SK-N-SH (cell line): ENCODE measurements around the gene INPP5B. TPM values are rescaled to one million over a fixed set of nuclear protein-coding genes. Genes with fewer than 3 reads are reported as not detected.

ENCODE experiments used
- CTCF ChIA-PET: fragments of 300-600, 350-600 bp; formaldehyde crosslinking; extraction: SDS; loops from one replicate; lab custom pipeline; 2021; lab: Yijun Ruan, JAX
- POLR2A ChIA-PET: fragments of 350-600 bp; sonication (Branson Sonifier 250); formaldehyde crosslinking; extraction: SDS; loops from one replicate; lab custom pipeline; 2020; ENCODE audit warnings: antibody characterized with exemption, inconsistent platforms; lab: Yijun Ruan, JAX
- DNase-seq: peaks from one replicate; pipeline ENCODE4 v3.0.0; 2012
- H2AFZ ChIP-seq: fragments of 200-600 bp; sonication (generic); 2 replicates; pipeline ENCODE4 v1.8.1; 2016; ENCODE audit warnings: antibody characterized with exemption, mild to moderate bottlenecking, low read depth
- H3F3A ChIP-seq: fragments of 200-600 bp; sonication (generic); replicated peaks from 2 replicates; pipeline ENCODE3; 2016; ENCODE audit warnings: antibody characterized with exemption, mild to moderate bottlenecking; ENCODE audit not compliant: insufficient read depth
- H3K27ac ChIP-seq, 2 experiments: fragments of 200-500 bp in 1 of 2; fragments of 200-600 bp in 1 of 2; sonication (Bioruptor generic) in 1 of 2; sonication (generic), shearing (Covaris generic) in 1 of 2; 2 replicates each; pipeline versions ENCODE4 v1.5.1 to v1.6.1; 2014 to 2016; ENCODE audit warnings: low read depth in 2 of 2, inconsistent platforms in 1 of 2, low read length in 1 of 2, mild to moderate bottlenecking in 1 of 2, mixed read lengths in 1 of 2
- H3K27me3 ChIP-seq: fragments of 200-600 bp; sonication (generic), shearing (Covaris generic); 2 replicates; pipeline ENCODE4 v1.6.1; 2016; ENCODE audit warnings: mixed run types; ENCODE audit not compliant: insufficient read depth
- H3K36me3 ChIP-seq, 2 experiments: fragments of 200-500 bp in 1 of 2; fragments of 200-600 bp in 1 of 2; sonication (Bioruptor generic) in 1 of 2; sonication (generic) in 1 of 2; replicated peaks in 1 of 2; 2 replicates each; pipeline versions ENCODE3 to v1.5.1; 2014 to 2016; ENCODE audit warnings: low read length in 1 of 2, mild to moderate bottlenecking in 1 of 2; ENCODE audit not compliant: insufficient read depth in 2 of 2, control insufficient read depth in 1 of 2
- H3K4me1 ChIP-seq, 2 experiments: fragments of 200-500 bp in 1 of 2; fragments of 200-600 bp in 1 of 2; sonication (Bioruptor generic) in 1 of 2; sonication (generic), shearing (Covaris generic) in 1 of 2; 2 replicates each; pipeline versions ENCODE4 v1.5.1 to v1.6.1; 2014 to 2016; ENCODE audit warnings: low read depth in 1 of 2, low read length in 1 of 2, mixed run types in 1 of 2; ENCODE audit not compliant: insufficient read depth in 2 of 2, control insufficient read depth in 1 of 2
- H3K4me2 ChIP-seq: fragments of 200-600 bp; sonication (generic), shearing (Covaris generic); 2 replicates; pipeline ENCODE4 v1.6.1; 2017; ENCODE audit warnings: mixed run types
- H3K4me3 ChIP-seq, 2 experiments: fragments of 200-500 bp in 1 of 2; fragments of 200-600 bp in 1 of 2; sonication (Bioruptor generic) in 1 of 2; sonication (generic), shearing (Covaris generic) in 1 of 2; 2 replicates each; pipeline versions ENCODE4 v1.5.1 to v1.8.1; 2014 to 2016; ENCODE audit warnings: low read depth in 2 of 2, inconsistent platforms in 1 of 2, low read length in 1 of 2, mild to moderate bottlenecking in 1 of 2, mixed read lengths in 1 of 2, moderate library complexity in 1 of 2
- H3K79me2 ChIP-seq: fragments of 200-600 bp; sonication (generic); 2 replicates; pipeline ENCODE4 v1.8.1; 2017; ENCODE audit warnings: mild to moderate bottlenecking; ENCODE audit not compliant: insufficient read depth
- H3K9ac ChIP-seq: fragments of 200-600 bp; sonication (generic); 2 replicates; pipeline ENCODE4 v1.6.1; 2017; ENCODE audit warnings: mixed run types
- H3K9me2 ChIP-seq: fragments of 200-600 bp; sonication (generic); 2 replicates; pipeline ENCODE4 v1.6.1; 2017; ENCODE audit warnings: mixed run types
- H3K9me3 ChIP-seq: fragments of 200-600 bp; sonication (generic); 2 replicates; pipeline ENCODE4 v1.6.1; 2017; ENCODE audit warnings: mixed run types, mild to moderate bottlenecking, moderate library complexity
- H4K20me1 ChIP-seq: fragments of 200-600 bp; sonication (generic); 2 replicates; pipeline ENCODE4 v1.6.1; 2017; ENCODE audit warnings: mild to moderate bottlenecking, mixed run types; ENCODE audit not compliant: insufficient read depth
- CHD2 ChIP-seq: fragments of 150-350 bp; IDR thresholded peaks from 2 replicates; pipeline ENCODE4 v1.6.1; 2018; ENCODE audit warnings: low read length; ENCODE audit not compliant: partially characterized antibody
- ELF1 ChIP-seq: IDR thresholded peaks from 2 replicates; pipeline ENCODE4 v1.4.0; 2012
- FOSL2 ChIP-seq: IDR thresholded peaks from 2 replicates; pipeline ENCODE4 v1.4.0; 2012; ENCODE audit warnings: low read depth, mild to moderate bottlenecking, moderate library complexity, borderline replicate concordance
- FOXM1 ChIP-seq: IDR thresholded peaks from 2 replicates; pipeline ENCODE4 v1.4.0; 2012; ENCODE audit warnings: low read depth, mild to moderate bottlenecking
- GABPA ChIP-seq: IDR thresholded peaks from 2 replicates; pipeline ENCODE4 v1.4.0; 2012; ENCODE audit warnings: low read depth, mild to moderate bottlenecking
- JUND ChIP-seq: IDR thresholded peaks from 2 replicates; pipeline ENCODE4 v1.4.0; 2012
- MEF2A ChIP-seq: IDR thresholded peaks from 2 replicates; pipeline ENCODE4 v1.4.0; 2012; ENCODE audit warnings: low read depth, borderline replicate concordance
- MXI1 ChIP-seq: IDR thresholded peaks from 2 replicates; pipeline ENCODE4 v1.6.1; 2012; ENCODE audit warnings: mild to moderate bottlenecking, low read depth, low read length, improper control_type of control experiment
- POLR2AphosphoS5 ChIP-seq: IDR thresholded peaks from 2 replicates; pipeline ENCODE4 v1.6.1; 2012; ENCODE audit warnings: low read depth, low read length
- RAD21 ChIP-seq: IDR thresholded peaks from 2 replicates; pipeline ENCODE4 v1.6.1; 2012; ENCODE audit warnings: mild to moderate bottlenecking, low read length
- RCOR1 ChIP-seq: fragments of 150-350 bp; IDR thresholded peaks from 2 replicates; pipeline ENCODE4 v1.6.1; 2017; ENCODE audit warnings: antibody characterized with exemption, low read length
- SMC3 ChIP-seq: IDR thresholded peaks from 2 replicates; pipeline ENCODE4 v1.6.1; 2012; ENCODE audit warnings: low read depth, low read length, improper control_type of control experiment
- TEAD4 ChIP-seq: IDR thresholded peaks from 2 replicates; pipeline ENCODE4 v1.4.0; 2012; ENCODE audit warnings: mild to moderate bottlenecking, borderline replicate concordance; ENCODE audit not compliant: insufficient read depth
- WGBS: methylation state at CpG from one replicate; pipeline ENCODE4 v1.1.6; 2017; ENCODE audit warnings: low lambda C conversion rate; 5-methylcytosine and 5-hydroxymethylcytosine counted together
- polyA plus RNA-seq, 3 experiments: library from polyadenylated mRNA; depleted of rRNA; stranded (reverse); fragments of >200 nt; gene quantifications; 2 replicates each; pipeline ENCODE4 v1.2.3, GENCODE V29; 2012
- TF ChIP-seq, protein P1 (sequence below): fragments of 150-350 bp; IDR thresholded peaks from 2 replicates; pipeline ENCODE4 v1.6.1; 2016; ENCODE audit warnings: mild to moderate bottlenecking, low read depth, low read length
- TF ChIP-seq, protein P2 (sequence below): IDR thresholded peaks from 2 replicates; pipeline ENCODE4 v1.6.1; 2012; ENCODE audit warnings: mild to moderate bottlenecking, low read depth, low read length, moderate library complexity
- TF ChIP-seq, protein P3 (sequence below): fragments of 150-350 bp; IDR thresholded peaks from 2 replicates; pipeline ENCODE4 v1.6.1; 2017; ENCODE audit warnings: antibody characterized with exemption, low read length, low read depth, borderline replicate concordance
- TF ChIP-seq, protein P4 (sequence below): IDR thresholded peaks from 2 replicates; pipeline ENCODE4; 2012
- TF ChIP-seq, protein P5 (sequence below): fragments of 200-600 bp; sonication (generic); IDR thresholded peaks from 2 replicates; pipeline ENCODE4 v1.6.1; 2017; ENCODE audit warnings: antibody characterized with exemption, mild to moderate bottlenecking, moderate library complexity
- TF ChIP-seq, protein P6 (sequence below): IDR thresholded peaks from 2 replicates; pipeline ENCODE4 v1.4.0; 2012; ENCODE audit warnings: low read depth

The INPP5B gene
- polyA plus RNA-seq, 1 of the 3 experiments (the other 2 are of a cell fraction), result 10.5 TPM

DNA sequence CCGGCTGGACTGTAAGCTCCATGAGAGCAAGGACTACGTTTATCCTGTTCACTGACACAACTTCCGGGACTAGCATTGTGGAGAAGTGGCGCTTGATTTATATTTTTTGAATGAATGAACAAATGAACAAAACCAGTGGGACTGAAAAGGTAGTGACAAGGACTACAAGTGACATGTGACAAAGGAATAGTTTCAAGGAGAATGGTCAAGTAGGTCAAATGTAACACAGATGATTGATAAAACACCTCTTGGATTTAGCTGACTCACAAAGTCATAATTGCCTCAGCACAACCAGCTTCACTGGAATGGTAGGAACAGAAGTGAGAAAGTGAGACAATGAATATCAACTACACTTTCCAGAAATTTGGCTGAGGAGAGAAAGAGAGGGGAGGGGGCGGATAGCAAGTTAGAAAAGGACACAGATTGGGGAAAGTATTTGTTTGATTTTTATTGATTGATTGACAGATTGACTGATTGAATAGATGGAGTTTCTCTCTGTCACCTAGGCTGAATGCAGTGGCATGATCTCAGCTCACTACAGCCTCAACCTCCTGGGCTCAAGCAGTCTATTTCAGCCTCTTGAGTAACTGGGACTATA lies 101.7 kb downstream of the INPP5B start:
- no peak for TF ChIP-seq SMC3
- TF ChIP-seq, protein P1, sequence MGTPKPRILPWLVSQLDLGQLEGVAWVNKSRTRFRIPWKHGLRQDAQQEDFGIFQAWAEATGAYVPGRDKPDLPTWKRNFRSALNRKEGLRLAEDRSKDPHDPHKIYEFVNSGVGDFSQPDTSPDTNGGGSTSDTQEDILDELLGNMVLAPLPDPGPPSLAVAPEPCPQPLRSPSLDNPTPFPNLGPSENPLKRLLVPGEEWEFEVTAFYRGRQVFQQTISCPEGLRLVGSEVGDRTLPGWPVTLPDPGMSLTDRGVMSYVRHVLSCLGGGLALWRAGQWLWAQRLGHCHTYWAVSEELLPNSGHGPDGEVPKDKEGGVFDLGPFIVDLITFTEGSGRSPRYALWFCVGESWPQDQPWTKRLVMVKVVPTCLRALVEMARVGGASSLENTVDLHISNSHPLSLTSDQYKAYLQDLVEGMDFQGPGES, result no peak
- TF ChIP-seq POLR2AphosphoS5, result no peak
- TF ChIP-seq MXI1, result no peak
- TF ChIP-seq RAD21, result no peak
- TF ChIP-seq, protein P2, sequence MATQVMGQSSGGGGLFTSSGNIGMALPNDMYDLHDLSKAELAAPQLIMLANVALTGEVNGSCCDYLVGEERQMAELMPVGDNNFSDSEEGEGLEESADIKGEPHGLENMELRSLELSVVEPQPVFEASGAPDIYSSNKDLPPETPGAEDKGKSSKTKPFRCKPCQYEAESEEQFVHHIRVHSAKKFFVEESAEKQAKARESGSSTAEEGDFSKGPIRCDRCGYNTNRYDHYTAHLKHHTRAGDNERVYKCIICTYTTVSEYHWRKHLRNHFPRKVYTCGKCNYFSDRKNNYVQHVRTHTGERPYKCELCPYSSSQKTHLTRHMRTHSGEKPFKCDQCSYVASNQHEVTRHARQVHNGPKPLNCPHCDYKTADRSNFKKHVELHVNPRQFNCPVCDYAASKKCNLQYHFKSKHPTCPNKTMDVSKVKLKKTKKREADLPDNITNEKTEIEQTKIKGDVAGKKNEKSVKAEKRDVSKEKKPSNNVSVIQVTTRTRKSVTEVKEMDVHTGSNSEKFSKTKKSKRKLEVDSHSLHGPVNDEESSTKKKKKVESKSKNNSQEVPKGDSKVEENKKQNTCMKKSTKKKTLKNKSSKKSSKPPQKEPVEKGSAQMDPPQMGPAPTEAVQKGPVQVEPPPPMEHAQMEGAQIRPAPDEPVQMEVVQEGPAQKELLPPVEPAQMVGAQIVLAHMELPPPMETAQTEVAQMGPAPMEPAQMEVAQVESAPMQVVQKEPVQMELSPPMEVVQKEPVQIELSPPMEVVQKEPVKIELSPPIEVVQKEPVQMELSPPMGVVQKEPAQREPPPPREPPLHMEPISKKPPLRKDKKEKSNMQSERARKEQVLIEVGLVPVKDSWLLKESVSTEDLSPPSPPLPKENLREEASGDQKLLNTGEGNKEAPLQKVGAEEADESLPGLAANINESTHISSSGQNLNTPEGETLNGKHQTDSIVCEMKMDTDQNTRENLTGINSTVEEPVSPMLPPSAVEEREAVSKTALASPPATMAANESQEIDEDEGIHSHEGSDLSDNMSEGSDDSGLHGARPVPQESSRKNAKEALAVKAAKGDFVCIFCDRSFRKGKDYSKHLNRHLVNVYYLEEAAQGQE, result no peak
- TF ChIP-seq GABPA, result no peak
- no peak for TF ChIP-seq FOSL2
- no peak for TF ChIP-seq JUND
- TF ChIP-seq, protein P3, sequence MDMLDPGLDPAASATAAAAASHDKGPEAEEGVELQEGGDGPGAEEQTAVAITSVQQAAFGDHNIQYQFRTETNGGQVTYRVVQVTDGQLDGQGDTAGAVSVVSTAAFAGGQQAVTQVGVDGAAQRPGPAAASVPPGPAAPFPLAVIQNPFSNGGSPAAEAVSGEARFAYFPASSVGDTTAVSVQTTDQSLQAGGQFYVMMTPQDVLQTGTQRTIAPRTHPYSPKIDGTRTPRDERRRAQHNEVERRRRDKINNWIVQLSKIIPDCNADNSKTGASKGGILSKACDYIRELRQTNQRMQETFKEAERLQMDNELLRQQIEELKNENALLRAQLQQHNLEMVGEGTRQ, result no peak
- TF ChIP-seq, protein P4, sequence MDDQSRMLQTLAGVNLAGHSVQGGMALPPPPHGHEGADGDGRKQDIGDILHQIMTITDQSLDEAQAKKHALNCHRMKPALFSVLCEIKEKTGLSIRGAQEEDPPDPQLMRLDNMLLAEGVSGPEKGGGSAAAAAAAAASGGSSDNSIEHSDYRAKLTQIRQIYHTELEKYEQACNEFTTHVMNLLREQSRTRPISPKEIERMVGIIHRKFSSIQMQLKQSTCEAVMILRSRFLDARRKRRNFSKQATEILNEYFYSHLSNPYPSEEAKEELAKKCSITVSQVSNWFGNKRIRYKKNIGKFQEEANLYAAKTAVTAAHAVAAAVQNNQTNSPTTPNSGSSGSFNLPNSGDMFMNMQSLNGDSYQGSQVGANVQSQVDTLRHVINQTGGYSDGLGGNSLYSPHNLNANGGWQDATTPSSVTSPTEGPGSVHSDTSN, result no peak
- TF ChIP-seq, protein P5, sequence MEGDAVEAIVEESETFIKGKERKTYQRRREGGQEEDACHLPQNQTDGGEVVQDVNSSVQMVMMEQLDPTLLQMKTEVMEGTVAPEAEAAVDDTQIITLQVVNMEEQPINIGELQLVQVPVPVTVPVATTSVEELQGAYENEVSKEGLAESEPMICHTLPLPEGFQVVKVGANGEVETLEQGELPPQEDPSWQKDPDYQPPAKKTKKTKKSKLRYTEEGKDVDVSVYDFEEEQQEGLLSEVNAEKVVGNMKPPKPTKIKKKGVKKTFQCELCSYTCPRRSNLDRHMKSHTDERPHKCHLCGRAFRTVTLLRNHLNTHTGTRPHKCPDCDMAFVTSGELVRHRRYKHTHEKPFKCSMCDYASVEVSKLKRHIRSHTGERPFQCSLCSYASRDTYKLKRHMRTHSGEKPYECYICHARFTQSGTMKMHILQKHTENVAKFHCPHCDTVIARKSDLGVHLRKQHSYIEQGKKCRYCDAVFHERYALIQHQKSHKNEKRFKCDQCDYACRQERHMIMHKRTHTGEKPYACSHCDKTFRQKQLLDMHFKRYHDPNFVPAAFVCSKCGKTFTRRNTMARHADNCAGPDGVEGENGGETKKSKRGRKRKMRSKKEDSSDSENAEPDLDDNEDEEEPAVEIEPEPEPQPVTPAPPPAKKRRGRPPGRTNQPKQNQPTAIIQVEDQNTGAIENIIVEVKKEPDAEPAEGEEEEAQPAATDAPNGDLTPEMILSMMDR, result no peak
- TF ChIP-seq CHD2, result no peak
- TF ChIP-seq RCOR1, result no peak
- no peak for TF ChIP-seq FOXM1
- TF ChIP-seq ELF1, result no peak
- TF ChIP-seq TEAD4, result no peak
- TF ChIP-seq MEF2A, result no peak
- TF ChIP-seq, protein P6, sequence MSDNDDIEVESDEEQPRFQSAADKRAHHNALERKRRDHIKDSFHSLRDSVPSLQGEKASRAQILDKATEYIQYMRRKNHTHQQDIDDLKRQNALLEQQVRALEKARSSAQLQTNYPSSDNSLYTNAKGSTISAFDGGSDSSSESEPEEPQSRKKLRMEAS, result no peak
- no peak overlapping the region for H3K27ac ChIP-seq
- CTCF ChIA-PET, result interaction anchor here (0.9 to 1.5 kb wide), 4 partner anchors 10 to 24 kb away, joined by 3 to 4 read pairs (median 3); no protein-coding TSS in a partner anchor
- H4K20me1 ChIP-seq, result peaks cover 37% of the 10 kb centered on the region
- no peaks in the 10 kb centered on the region for H3K9me2 ChIP-seq
- no peaks in the 10 kb centered on the region for H3K27me3 ChIP-seq
- 77% methylated on average over 5 of the region's 5 CpGs for WGBS
- H3K4me1 ChIP-seq, result no peaks in the 10 kb centered on the region
- H3K4me2 ChIP-seq, result no peak overlapping the region
- H3K9me3 ChIP-seq, result no peaks in the 10 kb centered on the region
- POLR2A ChIA-PET, result no interaction called here
- DNase-seq, result no peak
- peaks cover 30 to 31% of the 10 kb centered on the region in 2 experiments for H3K36me3 ChIP-seq
- H3K9ac ChIP-seq, result no peak overlapping the region
- no peak overlapping the region for H2AFZ ChIP-seq
- H3K79me2 ChIP-seq, result peaks cover 81% of the 10 kb centered on the region
- no peak overlapping the region for H3K4me3 ChIP-seq
- H3F3A ChIP-seq, result no peaks in the 10 kb centered on the region
